ENCODE data around the gene DMPK. TPM values are rescaled to one million over a fixed set of nuclear protein-coding genes. Genes with fewer than 3 reads are reported as not detected.

Gene DMPK
- total RNA-seq, 1 donor from 2014 or later: 22.5 TPM

- intact Hi-C loops (cut with micrococcal nuclease): loop anchor here (2.0 to 10.0 kb wide), 3 partner anchors 17 to 449 kb away; no protein-coding TSS in a partner anchor
These were observed 33.4 kb upstream of the DMPK start for GRCh38 chr19:45815481-45816216.

GRCh38 chr19:45814851-45815480 lies 32.7 kb upstream of the DMPK start, which contains the start of gene RSPH6A:
TSS of gene RSPH6A (minus strand) at chr19:45815308. CDS start at chr19:45815176, 132 bp downstream.
- intact Hi-C loops (cut with micrococcal nuclease): loop anchor here (10.0 kb wide), 1 partner anchor 450 kb away; no protein-coding TSS in a partner anchor

DNA sequence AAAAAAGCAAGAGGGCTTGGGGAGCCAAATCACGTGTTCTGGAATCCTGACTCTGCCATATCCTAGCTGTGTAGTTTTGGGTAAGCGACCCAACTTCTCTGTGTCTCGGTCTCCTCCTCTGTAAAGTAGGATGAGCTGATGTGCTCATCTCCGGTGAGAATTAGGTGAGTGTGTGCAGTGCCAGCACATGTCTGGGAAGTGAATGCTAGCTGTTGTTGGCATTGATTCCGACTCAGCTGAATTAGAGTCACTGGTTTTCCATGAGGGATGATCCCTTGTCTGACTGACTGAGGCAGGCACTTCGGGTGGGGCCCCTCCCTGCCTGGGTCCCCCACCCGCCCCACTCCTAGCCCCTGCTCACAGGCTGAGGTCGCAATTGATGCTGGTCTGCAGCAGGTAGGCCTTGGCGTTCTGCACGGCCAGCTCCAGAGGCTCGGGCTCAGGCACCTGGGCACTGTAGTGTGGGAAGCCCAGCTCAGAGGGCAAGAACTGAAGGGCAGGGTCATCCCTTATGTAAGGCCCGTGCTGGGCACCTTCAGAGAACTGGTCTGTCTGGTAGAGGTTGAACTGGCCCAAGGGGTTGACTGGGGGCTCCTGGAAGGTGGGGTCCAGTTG lies 32.0 kb upstream of the DMPK start:
- intact Hi-C loops (cut with micrococcal nuclease): loop anchor here (10.0 kb wide), 1 partner anchor 451 kb away; no protein-coding TSS in a partner anchor

- intact Hi-C loops (cut with micrococcal nuclease): loop anchor here (10.0 kb wide), 1 partner anchor 453 kb away; no protein-coding TSS in a partner anchor
These were observed 30.0 kb upstream of the DMPK start for GRCh38 chr19:45812297-45812696.

DNA sequence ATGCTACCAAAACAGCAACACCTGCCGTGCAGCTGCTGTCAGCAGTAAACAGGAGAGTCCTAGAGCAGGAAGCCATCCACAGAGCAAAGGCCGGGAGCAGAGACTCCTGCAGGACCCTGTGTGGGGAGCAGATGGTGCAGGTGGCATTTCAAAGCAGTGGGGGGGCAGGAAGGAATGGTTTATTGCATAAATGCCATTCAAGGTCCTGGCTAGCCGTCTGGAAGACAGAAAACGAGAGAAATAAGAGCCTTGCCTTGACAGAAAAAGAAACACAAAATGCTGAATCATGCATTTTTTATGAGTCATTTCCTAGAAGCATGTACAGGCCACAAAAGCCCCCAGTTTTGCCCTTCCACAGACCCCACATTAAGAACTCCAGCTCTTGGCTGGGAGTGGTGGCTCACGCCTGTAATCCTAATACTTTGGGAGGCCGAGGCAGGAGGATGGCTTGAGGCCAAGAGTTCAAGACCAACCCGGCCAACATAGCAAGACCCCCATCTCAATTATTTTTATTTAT lies 27.4 kb upstream of the DMPK start:
- intact Hi-C loops (cut with micrococcal nuclease): loop anchor here (10.0 kb wide), 1 partner anchor 455 kb away; no protein-coding TSS in a partner anchor

DNA sequence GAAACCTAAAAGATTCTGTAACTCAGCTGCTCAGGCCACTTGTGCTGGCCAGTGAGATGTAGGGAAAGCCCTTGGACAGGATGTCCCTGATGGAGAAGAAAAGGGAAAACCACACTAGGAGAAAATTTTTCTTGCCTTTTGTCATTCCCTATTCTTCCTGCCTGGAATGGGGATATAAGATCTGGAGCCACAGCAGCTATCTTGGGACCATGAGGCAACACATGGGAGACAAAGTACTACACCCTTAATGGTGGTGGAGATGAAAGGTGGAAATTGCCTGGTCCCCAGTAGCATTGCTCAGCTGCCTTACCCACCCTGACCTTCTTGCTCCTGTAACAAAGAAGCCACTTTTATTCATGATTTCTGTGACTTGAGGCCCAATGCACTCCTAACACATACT lies 23.4 kb upstream of the DMPK start:
- intact Hi-C loops (cut with micrococcal nuclease): no loop called here

DNA sequence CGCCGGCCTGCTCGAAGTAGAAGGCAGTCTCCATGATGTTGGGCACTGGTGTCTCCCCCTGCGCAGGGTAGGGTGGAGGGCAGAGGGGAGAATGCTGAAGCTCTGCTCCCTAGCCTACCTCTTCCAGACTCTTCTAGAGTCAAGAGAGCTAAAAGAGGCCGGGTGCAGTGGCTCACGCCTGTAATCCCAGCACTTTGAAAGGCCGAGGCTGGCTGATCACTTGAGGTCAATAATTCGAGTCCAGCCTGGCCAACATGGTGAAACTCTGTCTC lies 22.6 kb upstream of the DMPK start:
- intact Hi-C loops (cut with micrococcal nuclease): no loop called here

GRCh38 chr19:45804140-45804958 lies 22.1 kb upstream of the DMPK start:
- intact Hi-C loops (cut with micrococcal nuclease): no loop called here

- intact Hi-C loops (cut with micrococcal nuclease): no loop called here
These were observed 19.4 kb upstream of the DMPK start for GRCh38 chr19:45801603-45802175.

DNA sequence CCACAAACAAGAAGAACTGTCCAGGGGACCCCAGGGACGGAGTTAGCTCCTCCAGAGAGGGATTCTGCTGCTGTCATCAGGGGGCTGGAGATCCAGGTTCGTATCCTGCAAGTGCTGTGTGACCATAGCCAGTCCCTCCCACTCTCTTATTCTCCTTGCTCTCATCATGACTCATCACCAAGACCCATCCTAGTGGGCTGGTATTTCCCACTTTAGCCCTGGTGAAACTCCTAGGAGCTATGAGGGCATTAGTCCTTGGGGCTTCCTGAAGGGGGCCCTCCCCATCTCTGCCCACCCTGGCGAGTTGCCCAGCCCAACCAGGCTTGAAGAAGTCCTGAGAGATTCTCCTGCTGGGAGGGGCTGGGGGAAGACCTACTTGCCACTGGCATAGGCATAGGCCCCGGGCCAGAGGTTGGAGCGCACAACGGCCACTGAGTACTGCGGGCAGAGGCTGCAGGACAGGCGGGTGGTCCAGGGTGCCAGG lies 17.8 kb upstream of the DMPK start:
- intact Hi-C loops (cut with micrococcal nuclease): no loop called here

- intact Hi-C loops (cut with micrococcal nuclease): loop anchor here (1.0 to 2.0 kb wide), 2 partner anchors 17 to 29 kb away; no protein-coding TSS in a partner anchor
These were observed 17.3 kb upstream of the DMPK start for GRCh38 chr19:45799541-45799940.

GRCh38 chr19:45798995-45799517 lies 16.8 kb upstream of the DMPK start:
- intact Hi-C loops (cut with micrococcal nuclease): loop anchor here (1.0 to 2.0 kb wide), 2 partner anchors 18 to 29 kb away; no protein-coding TSS in a partner anchor

GRCh38 chr19:45794627-45795026 lies 12.3 kb upstream of the DMPK start:
- intact Hi-C loops (cut with micrococcal nuclease): loop anchor here (5.0 kb wide), 2 partner anchors 287 to 918 kb away; partner anchors contain the start of gene VASP

DNA sequence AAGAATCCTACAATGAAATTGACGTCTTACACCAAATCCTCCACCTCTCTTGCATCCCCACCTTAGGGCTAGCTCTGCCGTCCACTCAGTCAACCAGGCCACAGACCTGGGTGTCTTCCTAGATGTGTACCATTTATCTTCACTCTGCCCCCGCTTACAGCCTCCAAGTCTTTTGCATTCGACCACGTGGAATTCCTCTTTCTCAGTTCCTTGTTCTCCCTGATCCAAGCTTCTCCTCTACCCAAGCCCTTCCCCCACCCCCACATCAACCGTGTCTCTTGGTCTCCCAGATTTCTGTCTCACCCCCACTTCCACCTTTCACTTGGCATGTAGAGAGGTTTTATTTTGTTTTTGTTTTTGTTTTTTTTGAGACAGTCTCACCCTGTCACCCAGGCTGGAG lies 11.6 kb upstream of the DMPK start:
- intact Hi-C loops (cut with micrococcal nuclease): loop anchor here (1.0 to 5.0 kb wide), 5 partner anchors 24 to 918 kb away; partner anchors contain the start of genes SYMPK and VASP

DNA sequence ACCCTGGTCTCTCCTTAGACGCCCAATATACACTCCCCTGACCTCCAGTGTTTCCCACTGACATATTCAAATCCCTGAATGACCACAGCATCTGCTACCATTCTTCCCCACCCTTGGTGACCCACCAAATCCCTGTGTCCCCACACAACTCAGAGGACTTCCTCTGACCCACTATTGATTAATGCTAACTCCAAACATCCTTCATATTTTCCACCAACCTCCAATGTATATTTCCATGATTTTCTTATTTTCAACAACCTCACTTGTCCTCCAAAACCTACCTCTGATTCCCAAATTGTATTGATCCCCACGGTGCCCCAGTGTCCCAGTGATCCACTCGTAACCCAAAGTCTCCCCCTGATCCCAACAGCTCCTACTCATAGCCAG lies 10.9 kb upstream of the DMPK start:
- intact Hi-C loops (cut with micrococcal nuclease): loop anchor here (1.0 to 5.0 kb wide), 5 partner anchors 23 to 919 kb away; partner anchors contain the start of genes SYMPK and VASP

DNA sequence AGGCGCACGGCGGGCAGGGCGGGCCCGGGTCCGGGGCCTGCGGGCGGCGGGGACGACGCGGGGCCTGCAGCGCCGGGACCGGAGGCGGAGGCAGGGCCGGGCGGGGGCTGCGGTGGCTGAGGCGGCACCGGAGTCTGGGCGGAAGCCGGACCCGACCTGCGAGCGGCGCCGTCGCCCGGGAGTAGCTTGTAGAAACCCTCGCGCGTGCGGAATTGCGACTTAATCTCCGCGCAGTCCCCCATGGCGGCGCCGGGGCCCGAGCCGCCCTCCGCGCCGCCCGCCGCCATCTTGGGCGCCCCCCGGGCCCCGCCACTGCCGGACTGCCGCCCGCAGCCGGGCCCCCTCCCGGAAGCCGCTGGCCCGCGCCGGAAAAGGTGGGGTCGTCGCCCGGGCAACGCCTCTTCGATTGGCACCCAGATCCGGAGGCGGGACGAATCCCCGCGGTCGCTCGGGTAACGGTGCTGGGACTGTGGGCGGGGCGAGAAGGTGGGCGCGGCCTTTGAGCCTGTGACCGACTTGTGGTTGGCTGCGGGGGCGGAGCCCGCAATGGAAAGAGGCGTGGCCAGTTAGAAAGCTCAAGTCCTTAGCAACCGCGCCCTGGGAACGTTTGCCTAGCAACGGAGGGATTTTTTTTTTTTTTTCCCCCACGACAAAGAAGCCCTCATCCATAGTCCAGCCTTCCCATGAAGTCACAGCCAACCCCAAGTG lies 10.3 kb upstream of the DMPK start, which contains the start of gene DMWD:
Gene DMWD (minus strand): TSS at position 376 of the 708 bp plus-strand sequence. CDS start 89 bp downstream, at position 287.
- intact Hi-C loops (cut with micrococcal nuclease): loop anchor here (1.0 to 5.0 kb wide), 8 partner anchors 13 to 920 kb away; partner anchors contain the start of genes IRF2BP1, QPCTL, SYMPK and VASP

- intact Hi-C loops (cut with micrococcal nuclease): loop anchor here (1.0 to 5.0 kb wide), 8 partner anchors 13 to 920 kb away; partner anchors contain the start of genes FBXO46, IRF2BP1, QPCTL and VASP
These were observed 9.6 kb upstream of the DMPK start for GRCh38 chr19:45791744-45792469.

DNA sequence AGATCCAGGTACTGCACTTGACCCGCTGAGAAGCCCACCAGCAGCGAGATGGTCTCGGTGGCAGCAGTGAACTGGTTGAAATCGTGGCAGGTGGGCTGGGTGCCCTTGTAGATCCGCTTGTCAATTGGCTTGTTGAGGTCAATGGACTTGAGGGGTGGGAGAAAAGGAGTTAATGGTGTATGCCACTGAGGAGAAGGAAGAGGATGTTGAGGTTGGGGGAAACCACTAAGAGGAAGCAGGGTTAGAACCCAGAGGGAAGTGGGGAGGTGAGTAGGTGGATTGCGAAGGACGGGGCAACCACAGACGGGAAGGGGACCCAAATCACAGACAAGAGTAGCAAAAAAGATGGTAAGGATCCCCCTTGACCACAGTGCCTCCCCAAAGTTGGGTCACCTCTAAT lies 8.7 kb upstream of the DMPK start:
- intact Hi-C loops (cut with micrococcal nuclease): loop anchor here (1.0 to 5.0 kb wide), 5 partner anchors 26 to 921 kb away; partner anchors contain the start of genes FBXO46 and VASP
